ENCODE results near the gene KCTD21. TPM values are rescaled to one million over a fixed set of nuclear protein-coding genes. Genes with fewer than 3 reads are reported as not detected.

Gene KCTD21
- total and polyA plus RNA-seq, 8 donors: 8.4 to 12.0 (median 9.2) TPM

DNA sequence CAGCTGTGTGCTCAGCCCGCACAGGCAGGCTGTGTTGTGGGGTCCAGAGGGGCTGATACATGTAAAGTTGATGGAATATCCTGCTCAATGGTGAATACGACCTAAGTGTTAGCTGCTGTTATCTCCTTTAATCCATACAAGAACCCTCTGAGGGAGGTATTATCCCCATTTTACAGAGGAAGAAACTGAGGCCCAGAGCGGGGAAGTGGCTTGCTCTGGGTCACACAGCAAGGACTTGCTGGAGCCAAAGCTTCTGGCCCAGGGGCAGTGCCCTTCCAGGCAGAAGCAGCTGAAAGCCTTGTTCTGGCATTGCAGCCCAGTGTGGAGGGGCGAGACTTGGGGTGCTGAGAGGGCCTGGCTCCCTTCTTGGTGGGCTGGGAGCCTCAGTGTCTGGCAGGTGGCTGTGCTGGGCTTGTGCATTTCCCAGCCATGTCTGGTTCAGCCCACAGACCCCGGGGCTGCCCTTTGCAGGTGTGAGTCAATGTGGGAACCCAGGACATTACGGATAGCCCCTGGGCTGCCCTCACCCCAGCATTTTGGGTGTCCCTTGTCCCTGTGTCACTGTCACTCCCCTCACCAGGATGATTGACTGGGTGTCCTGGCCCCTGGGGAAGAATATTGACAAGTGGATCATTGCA lies 10.7 kb upstream of the KCTD21 start:
- TF ChIP-seq, protein P1, sequence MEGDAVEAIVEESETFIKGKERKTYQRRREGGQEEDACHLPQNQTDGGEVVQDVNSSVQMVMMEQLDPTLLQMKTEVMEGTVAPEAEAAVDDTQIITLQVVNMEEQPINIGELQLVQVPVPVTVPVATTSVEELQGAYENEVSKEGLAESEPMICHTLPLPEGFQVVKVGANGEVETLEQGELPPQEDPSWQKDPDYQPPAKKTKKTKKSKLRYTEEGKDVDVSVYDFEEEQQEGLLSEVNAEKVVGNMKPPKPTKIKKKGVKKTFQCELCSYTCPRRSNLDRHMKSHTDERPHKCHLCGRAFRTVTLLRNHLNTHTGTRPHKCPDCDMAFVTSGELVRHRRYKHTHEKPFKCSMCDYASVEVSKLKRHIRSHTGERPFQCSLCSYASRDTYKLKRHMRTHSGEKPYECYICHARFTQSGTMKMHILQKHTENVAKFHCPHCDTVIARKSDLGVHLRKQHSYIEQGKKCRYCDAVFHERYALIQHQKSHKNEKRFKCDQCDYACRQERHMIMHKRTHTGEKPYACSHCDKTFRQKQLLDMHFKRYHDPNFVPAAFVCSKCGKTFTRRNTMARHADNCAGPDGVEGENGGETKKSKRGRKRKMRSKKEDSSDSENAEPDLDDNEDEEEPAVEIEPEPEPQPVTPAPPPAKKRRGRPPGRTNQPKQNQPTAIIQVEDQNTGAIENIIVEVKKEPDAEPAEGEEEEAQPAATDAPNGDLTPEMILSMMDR (IDR thresholded peaks at IDR 0.05): no peak
- intact Hi-C loops (cut with DNase I): no loop called here

DNA sequence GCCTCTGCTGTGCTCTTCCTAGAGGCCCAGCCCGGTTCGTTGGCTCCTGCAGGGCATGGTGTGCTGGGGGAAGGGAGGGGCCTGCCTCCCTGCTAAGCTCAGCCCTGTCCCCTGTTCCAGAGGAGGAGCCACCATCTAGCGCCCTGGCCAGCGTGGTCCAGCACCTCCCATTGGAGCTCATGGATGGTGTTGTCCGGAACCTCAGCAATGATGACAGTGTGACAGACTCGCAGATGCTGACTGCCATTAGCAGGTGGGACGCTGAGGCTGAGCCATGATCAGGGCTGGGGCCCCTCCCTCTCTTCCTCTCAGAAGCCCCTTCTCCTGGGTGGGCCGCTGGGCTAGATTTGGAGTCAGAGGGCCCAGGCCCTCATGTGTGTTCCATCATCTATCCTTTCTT lies 9.4 kb upstream of the KCTD21 start:
- intact Hi-C loops (cut with DNase I): no loop called here
- no peak for ATAC-seq
- Histone ChIP-seq H3K27ac (no peak overlapping the region), H3K4me3 (no peak overlapping the region), H3K36me3 (peaks cover 0 to 40% of the 10 kb centered on the region in 2 donors), H3K4me1 (peaks cover 0 to 13% of the 10 kb centered on the region in 2 donors), H3K9me3 (no peaks in the 10 kb centered on the region), H3K27me3 (no peaks in the 10 kb centered on the region)
- no peak for DNase-seq
- TF ChIP-seq, protein P1 (IDR thresholded peaks at IDR 0.05): no peak

More for the DNA sequence above, 10.7 kb upstream of the KCTD21 start:
- Histone ChIP-seq H3K4me3 (no peak overlapping the region), H3K4me1 (peaks cover 0 to 13% of the 10 kb centered on the region in 2 donors), H3K36me3 (peaks cover 0 to 40% of the 10 kb centered on the region in 2 donors), H3K27me3 (no peaks in the 10 kb centered on the region), H3K27ac (no peak overlapping the region), H3K9me3 (no peaks in the 10 kb centered on the region)
- no peak for ATAC-seq
- DNase-seq: no peak

DNA sequence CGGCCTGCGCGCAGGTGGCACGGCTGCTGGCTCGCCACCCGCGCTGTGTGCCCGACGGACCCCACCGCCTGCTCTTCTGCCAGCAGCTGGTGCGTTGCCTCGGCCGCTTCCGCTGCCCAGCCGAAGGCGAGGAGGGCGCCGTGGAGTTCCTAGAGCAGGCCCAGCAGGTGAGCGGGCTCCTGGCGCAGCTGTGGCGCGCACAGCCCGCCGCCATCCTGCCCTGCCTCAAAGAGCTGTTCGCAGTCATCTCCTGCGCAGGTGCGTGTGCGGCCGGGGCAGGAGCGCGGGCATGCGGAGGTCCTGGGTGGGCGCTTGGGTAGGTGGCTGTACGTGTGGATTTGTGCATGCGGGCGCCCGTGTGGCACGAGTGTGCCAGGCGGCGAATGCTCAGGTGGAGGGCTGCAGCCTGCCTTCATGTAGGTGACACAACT lies 8.2 kb upstream of the KCTD21 start:
- Histone ChIP-seq H3K4me1 (peaks cover 0 to 8% of the 10 kb centered on the region in 2 donors), H3K27ac (no peak overlapping the region), H3K9me3 (no peaks in the 10 kb centered on the region), H3K4me3 (no peak overlapping the region), H3K27me3 (no peaks in the 10 kb centered on the region), H3K36me3 (peaks cover 0 to 40% of the 10 kb centered on the region in 2 donors)
- TF ChIP-seq, protein P1 (IDR thresholded peaks at IDR 0.05): no peak
- intact Hi-C loops (cut with DNase I): no loop called here
- DNase-seq (no peak), ATAC-seq (no peak)

DNA sequence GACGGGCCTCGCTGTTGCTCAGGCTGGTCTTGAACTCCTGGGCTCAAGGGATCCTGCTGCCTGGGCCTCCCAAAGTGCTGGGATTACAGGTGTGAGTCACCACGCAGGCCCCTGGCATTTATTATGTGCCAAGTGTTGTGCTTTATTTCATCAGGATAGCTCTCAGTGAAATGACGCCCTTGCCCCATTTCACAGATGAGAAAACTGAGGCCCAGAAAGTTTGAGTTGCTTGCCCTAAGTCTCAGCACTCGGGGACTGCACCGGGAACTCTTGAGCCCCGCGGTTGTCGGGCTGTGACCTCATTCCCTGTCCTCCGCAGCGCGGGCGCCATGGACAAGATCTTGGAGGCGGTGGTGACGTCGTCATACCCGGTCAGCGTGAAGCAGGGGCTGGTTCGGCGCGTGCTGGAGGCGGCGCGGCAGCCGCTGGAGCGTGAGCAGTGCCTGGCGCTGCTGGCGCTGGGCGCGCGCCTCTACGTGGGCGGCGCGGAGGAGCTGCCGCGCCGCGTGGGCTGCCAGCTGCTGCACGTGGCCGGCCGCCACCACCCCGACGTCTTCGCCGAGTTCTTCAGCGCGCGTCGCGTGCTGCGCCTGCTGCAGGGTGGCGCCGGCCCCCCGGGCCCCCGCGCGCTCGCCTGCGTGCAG lies 7.6 kb upstream of the KCTD21 start:
- H3K27me3 ChIP-seq: no peaks in the 10 kb centered on the region
- H3K4me3 ChIP-seq: no peak overlapping the region
- H3K27ac ChIP-seq: no peak overlapping the region
- H3K4me1 ChIP-seq: peaks cover 0 to 12% of the 10 kb centered on the region in 2 donors
- TF ChIP-seq, protein P1 (IDR thresholded peaks at IDR 0.05): no peak
- peaks cover 0 to 34% of the 10 kb centered on the region in 2 donors for H3K36me3 ChIP-seq
- DNase-seq: peak in 1 of 4 donors; percentile 26
- no peak for ATAC-seq
- no peaks in the 10 kb centered on the region for H3K9me3 ChIP-seq
- intact Hi-C loops (cut with DNase I): no loop called here

DNA sequence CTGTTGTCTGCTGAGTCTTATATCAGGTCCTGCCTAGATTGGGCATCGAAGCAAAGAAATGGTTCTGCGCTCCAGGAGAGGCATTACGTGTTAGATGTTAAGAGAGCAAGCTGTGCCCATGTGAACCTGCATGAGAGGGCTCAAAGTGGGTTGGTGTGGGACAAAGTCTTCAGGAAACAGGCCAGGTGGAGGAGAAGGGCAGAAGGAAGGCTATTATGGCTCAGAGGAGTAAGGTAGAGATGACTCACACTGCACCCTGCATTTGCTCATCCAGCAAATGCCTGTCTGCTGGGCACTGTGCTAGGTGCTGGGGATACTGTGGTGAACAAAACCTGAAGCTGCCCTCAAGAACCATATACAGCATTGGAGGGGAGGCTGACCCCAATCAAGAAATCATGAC lies 6.1 kb upstream of the KCTD21 start:
- Histone ChIP-seq H3K9me3 (no peaks in the 10 kb centered on the region), H3K27me3 (no peaks in the 10 kb centered on the region), H3K36me3 (peaks cover 0 to 23% of the 10 kb centered on the region in 2 donors), H3K4me1 (peaks cover 5 to 26% of the 10 kb centered on the region in 2 donors), H3K27ac (no peak overlapping the region), H3K4me3 (no peak overlapping the region)
- DNase-seq (no peak), ATAC-seq (no peak)
- intact Hi-C loops (cut with DNase I): no loop called here
- TF ChIP-seq, protein P1 (IDR thresholded peaks at IDR 0.05): no peak
